Measurements from ENCODE around the gene CHCHD6.

The CHCHD6 gene

GRCh38 chr3:126826693-126827092 lies 122.7 kb downstream of the CHCHD6 start:
- no peak for DNase-seq (ENCODE audit: low spot score)

- DNase-seq (ENCODE audit: low spot score): no peak
These were observed 123.1 kb downstream of the CHCHD6 start for GRCh38 chr3:126827121-126827520.

DNA sequence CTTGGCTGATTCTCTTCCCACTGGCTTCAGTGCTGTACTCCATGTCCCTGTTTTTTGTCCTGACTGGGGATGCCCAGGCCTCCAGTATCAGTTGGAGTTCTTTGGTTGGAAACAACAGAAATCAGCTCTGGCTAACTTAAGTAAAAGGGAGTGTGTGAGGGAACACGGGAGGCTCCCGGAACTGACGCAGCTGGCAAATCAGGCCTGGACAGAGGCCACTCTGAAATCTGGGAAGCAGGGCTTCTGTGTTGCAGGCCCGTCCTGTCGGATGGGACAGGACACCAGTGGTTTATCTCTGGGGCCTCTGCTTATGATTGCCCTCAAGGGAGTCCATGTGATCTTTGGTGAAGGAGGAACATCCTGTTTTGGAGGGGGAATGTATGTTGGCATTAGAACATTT lies 124.3 kb downstream of the CHCHD6 start:
- no peak for DNase-seq (ENCODE audit: low spot score)

- DNase-seq (ENCODE audit: low spot score): no peak
These were observed 128.9 kb downstream of the CHCHD6 start for GRCh38 chr3:126832933-126833332.

DNA sequence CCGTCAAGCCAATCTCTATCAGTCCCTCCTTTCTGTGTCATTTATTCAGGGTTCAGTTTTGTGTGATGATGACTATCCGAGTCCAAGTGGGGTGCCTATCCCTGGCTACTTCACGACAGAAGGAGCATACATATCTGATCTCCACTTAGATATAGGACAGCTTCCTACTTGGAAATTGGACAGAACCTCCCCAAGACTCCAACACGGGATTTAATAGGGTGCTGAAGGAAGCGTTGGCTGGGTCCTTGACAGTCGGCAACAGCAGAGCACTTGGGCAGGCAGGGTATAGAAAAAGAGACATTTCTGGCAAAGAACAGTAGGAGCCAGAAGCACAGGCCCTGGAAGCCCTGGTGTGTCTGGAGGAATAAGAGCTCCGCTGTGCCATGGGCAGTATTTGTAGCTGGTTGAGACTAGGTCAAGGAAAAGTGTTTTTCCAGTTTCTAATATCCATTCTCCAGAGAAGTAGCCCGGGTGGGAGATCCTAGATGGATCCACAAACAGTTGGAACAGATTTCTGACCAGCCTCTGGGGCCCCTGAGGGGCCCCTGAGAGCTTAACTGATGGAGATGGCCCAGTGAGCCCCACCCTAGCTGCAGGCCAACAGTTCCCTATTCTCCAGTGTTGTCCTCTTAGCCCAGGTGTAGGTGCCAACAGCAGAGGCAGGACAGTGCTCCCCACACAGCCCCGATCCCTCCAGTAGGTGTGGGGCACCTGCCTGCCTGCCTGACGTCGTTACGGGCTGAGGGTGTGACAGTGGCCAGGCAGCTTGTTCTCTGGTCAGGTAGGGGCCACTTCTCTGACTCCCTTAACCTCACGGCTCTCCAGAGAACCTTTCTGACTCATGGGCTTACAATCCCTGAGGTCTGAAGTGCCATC lies 130.8 kb downstream of the CHCHD6 start:
- DNase-seq (ENCODE audit: low spot score): no peak

DNA sequence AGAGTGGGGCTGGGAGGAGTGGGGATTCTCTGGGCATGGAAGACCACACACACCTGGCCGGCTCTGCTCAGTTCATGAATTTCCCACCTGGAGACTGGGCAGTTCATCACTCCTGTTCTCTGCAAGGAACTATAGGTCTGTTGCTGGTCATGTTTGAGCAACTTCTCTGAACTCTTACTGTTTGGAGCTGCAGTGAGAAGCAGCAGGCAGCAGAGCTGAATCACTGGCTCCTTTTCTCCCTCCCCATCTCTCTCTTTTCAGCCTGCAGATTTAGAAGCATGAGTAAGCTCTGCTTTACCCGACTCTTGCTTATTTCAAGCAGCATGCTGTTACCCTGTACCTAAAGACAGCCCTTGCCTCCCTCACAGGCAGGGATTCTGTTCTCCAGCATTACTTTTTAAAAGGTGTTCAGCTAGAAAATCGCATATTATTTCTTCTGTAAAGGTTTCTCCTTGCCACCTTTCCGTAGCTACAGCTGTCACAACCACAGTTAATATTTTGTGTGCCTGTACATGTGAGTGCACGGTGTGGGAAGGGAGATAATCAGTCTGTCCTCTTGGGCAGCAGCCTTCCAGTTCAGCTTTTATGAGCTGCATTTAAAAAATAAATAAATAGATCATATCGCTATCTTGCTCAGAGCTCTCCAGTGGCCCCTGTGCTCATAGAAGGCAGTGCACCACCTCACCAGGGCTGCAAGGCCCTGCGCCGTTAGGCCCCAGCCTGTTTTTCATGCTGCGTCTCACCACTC lies 131.6 kb downstream of the CHCHD6 start:
- peak; percentile 53 for DNase-seq (ENCODE audit: low spot score)

DNA sequence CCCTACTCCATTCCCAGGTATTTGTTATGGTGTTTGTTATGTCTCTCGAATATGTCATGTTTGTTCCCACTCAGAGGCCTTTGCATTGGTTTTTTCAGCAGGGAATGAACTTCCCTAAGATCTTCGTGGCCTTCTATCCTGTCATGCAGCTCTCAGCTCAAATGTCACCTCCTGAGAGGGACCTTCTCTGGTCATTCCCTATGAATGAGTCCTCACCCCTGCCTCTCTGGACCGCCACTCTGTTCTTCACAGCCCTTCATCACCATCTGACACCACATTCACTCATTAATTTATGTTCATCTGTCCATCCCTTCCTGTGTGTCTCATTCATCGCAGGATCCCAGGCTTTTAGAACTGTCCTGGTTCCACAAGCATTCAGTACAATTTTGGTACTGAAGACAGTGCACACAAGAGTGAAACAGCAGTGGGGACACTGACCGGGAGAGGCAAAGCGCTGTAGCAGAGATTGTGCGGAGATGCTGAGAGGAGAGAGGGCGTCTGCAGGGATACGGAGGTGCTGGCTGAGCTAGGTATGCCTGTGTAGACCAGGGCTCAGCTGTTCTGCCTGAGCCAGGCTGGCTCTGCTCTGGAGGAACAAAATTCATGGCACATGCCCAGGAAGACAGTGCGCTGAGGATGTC lies 132.3 kb downstream of the CHCHD6 start:
- DNase-seq (ENCODE audit: low spot score): no peak

GRCh38 chr3:126837773-126838172 lies 133.7 kb downstream of the CHCHD6 start:
- no peak for DNase-seq (ENCODE audit: low spot score)

- no peak for DNase-seq (ENCODE audit: low spot score)
These were observed 142.1 kb downstream of the CHCHD6 start for GRCh38 chr3:126845920-126846715.

GRCh38 chr3:126847061-126847460 lies 143.0 kb downstream of the CHCHD6 start:
- DNase-seq (ENCODE audit: low spot score): no peak

GRCh38 chr3:126848991-126849390 lies 145.0 kb downstream of the CHCHD6 start:
- DNase-seq (ENCODE audit: low spot score): no peak

DNA sequence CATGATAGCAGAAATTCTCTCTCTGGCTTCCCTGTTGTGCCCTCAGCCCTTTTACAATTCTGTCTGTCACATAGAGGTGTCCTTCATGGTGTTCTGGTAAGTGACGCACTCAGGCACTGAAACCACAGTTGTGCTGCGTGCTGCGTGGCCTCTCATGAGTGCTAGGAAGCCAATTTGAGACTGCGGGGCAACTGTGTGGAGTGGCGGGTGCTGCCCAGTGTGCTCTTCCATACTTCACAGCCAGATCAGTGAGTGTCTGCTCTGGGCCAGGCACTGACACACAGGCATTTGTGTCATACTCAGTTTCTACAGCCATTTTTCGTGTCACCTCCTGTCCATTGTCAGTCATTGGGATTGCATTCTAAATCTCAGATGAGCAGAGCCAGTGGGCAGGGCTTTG lies 145.7 kb downstream of the CHCHD6 start:
- no peak for DNase-seq (ENCODE audit: low spot score)

DNA sequence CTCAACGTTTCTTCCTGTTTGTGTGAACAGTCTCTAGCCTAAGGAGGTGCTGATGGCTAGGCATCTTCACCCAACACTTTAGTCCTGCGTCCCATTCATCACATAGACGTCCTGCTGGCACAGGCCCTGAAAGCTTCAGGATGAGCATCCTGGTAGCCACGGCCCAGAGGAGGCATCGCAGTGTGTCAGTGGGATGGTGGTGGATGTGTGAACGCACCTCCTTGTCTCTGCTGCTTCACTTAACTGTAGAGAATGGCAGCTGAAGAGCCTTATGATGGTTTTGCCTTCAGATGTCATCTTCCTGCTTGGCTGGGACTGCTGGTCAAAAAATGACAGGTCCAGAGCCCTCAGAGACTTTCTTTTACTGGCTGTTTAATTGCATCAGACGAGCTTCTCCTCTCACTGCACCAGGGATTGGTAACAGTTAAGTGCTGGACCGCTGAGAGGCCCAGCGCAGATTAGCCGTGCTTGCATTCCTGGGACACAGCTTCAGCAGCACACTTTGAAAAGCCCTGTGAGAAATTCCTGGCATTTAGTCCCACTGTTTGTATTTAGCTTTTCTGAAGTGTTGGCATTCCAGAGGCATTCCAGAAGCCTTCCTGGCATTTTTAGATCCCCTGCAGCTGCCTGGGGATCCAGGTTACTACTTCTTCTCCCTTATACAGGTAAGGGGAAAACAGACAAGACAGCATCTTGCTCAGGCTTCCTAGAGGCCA lies 146.5 kb downstream of the CHCHD6 start:
- DNase-seq (ENCODE audit: low spot score): no peak

- no peak for DNase-seq (ENCODE audit: low spot score)
These were observed 147.3 kb downstream of the CHCHD6 start for GRCh38 chr3:126851382-126851781.

DNA sequence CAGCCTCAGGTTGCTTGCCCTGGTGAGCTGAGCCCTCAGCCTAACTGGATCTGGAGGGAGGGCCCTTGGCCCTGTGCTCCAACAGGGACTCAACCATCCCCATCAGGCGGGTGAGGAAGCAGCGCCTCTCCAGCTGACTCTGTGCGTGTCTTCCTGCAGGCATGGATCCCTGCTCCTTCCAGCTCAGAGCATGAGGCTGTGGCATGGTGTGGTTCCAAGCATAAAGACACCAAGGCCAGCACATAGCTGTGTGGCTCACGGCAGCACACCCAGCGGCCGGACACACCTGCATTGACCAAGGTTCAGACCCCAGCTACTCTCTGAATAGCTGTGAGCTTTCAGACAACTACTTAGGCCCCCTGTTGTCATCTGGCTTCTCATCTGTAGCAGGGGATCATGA lies 147.9 kb downstream of the CHCHD6 start:
- no peak for DNase-seq (ENCODE audit: low spot score)

- DNase-seq (ENCODE audit: low spot score): no peak
These were observed 148.5 kb downstream of the CHCHD6 start for GRCh38 chr3:126852511-126852910.

DNA sequence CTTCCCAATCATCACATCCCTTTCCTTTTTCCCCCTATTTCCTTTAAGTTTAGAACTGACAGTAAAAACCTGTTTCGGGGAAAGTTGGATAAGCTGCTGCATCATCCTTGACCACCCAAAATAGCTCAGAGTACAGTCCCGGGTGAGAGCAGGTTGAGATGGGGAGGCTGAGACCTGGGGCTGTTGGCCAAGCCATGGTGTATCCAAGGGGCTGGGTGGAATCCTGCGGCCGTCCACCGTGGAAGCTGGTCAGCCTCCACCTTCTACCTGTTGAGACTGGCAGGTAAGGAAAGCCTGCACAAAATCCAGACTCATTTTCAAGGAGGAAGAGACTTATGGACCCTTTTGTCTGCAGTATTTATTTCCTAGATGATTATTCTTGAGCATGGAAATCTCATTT lies 150.6 kb downstream of the CHCHD6 start:
- DNase-seq (ENCODE audit: low spot score): no peak

- DNase-seq (ENCODE audit: low spot score): no peak
These were observed 151.3 kb downstream of the CHCHD6 start for GRCh38 chr3:126855374-126855773.

DNA sequence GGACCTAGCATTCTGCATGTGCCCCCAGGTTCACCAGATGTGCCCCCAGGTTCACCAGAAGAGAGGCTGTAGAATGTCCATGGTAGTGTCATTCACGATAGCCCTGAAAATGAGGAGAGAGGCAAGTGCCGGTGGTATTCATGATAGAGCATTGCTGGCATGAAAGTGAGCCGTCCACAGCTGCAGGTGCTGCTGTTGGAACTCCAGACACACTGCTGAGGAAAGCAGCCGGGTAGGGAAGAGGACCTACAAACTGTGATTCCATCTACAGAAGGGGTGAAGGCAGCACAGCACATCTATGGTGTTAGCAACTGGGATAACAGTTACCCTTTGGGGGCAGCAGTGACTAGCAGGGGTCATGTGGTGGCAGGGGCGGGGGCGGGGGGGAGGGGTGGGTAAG lies 153.9 kb downstream of the CHCHD6 start:
- no peak for DNase-seq (ENCODE audit: low spot score)

DNA sequence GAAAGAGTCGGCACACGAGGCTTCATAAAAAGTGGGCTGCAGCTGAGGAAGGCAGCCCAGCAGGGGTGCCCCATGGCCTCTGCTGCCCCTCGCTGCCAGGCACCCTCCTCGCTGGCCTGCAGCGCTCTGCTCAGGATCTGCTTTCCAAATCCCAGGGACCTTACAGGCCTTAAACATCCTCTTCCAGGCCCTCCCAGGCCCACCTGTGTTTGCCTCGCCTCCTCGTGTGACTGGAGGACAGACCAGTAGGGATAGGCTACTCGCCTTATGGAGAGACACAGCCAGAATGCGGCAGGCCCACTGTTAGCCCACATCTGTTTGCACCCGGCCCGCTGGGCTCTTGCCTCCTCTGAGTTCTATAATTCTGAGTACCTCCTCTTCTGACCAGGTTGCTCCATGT lies 154.4 kb downstream of the CHCHD6 start:
- no peak for DNase-seq (ENCODE audit: low spot score)

DNA sequence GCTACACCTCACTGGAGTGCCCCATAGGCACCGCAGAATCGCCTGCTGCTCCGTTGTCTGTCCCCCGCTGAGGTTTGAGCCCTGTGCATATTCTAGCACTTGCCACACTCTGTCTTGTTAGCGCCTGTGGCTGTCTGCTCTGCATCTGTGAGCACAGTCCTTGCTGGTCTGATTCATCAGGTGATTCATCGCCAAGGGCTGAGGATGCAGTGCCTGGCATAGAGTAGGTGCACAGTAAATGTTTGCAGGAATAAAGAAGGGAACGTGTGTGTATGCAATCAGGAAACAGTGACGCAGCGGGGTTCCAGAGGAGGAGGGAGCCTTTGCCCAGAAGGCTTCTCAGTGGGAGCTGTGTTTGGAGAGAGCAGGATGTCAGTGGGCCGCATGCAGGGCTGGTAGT lies 154.8 kb downstream of the CHCHD6 start:
- DNase-seq (ENCODE audit: low spot score): no peak
